K562 (cell line): ENCODE measurements around the gene SLC25A11. TPM values are rescaled to one million over a fixed set of nuclear protein-coding genes. Genes with fewer than 3 reads are reported as not detected.
A peak's percentile ranks its signal among the peaks of the same experiment; 100 is the strongest.

ENCODE experiments used
- DPF2 ChIP-seq: fragments of 450-650 bp; IDR thresholded peaks from 2 replicates; pipeline ENCODE4 v1.6.1; 2016
- ERF ChIP-seq: fragments of 450-650 bp; formaldehyde crosslinking; IDR thresholded peaks from 2 replicates; pipeline ENCODE4 v1.4.0; 2020; ENCODE audit warnings: mild to moderate bottlenecking, mixed read lengths
- ESRRA ChIP-seq: fragments of 450-650 bp; IDR thresholded peaks from 2 replicates; pipeline ENCODE4 v1.6.1; 2014; ENCODE audit warnings: low read depth, mild to moderate bottlenecking, moderate library complexity, borderline replicate concordance
- MEF2A ChIP-seq: IDR thresholded peaks from 2 replicates; pipeline ENCODE4 v1.6.1; 2011; ENCODE audit warnings: low read depth, mild to moderate bottlenecking, low read length, moderate library complexity; ENCODE audit not compliant: control insufficient read depth
- MITF ChIP-seq: IDR thresholded peaks from 2 replicates; pipeline ENCODE4 v1.6.1; 2014; ENCODE audit warnings: antibody characterized with exemption
- RBM25 ChIP-seq: fragments of 200-400 bp; formaldehyde crosslinking; IDR thresholded peaks from 2 replicates; pipeline ENCODE4 v1.6.1; 2018; ENCODE audit warnings: low read length, low read depth, moderate library complexity; ENCODE audit not compliant: severe bottlenecking
- SAFB2 ChIP-seq: fragments of 200-400 bp; formaldehyde crosslinking; IDR thresholded peaks from 2 replicates; pipeline ENCODE4 v1.6.1; 2018; ENCODE audit warnings: borderline replicate concordance, low read length, low read depth, moderate library complexity; ENCODE audit not compliant: severe bottlenecking
- SRSF7 ChIP-seq: fragments of 200-400 bp; formaldehyde crosslinking; optimal IDR thresholded peaks from 2 replicates; pipeline ENCODE3; 2017; ENCODE audit warnings: mild to moderate bottlenecking, low read depth, low read length
- TAL1 ChIP-seq: fragments of 450-650 bp; IDR thresholded peaks from 2 replicates; pipeline ENCODE4 v1.6.1; 2016; ENCODE audit warnings: mild to moderate bottlenecking
- TCF3 ChIP-seq: sonication (generic); formaldehyde crosslinking; IDR thresholded peaks from 2 replicates; pipeline ENCODE4 v1.4.0; 2020; ENCODE audit warnings: mild to moderate bottlenecking, missing genetic modification reagents
- TSC22D4 ChIP-seq: fragments of 450-650 bp; IDR thresholded peaks from 2 replicates; pipeline ENCODE4 v1.6.1; 2016; ENCODE audit warnings: missing genetic modification characterization, missing biosample characterization, control low read depth
- U2AF1 ChIP-seq: fragments of 200-400 bp; formaldehyde crosslinking; optimal IDR thresholded peaks from 2 replicates; pipeline ENCODE3; 2017; ENCODE audit warnings: mild to moderate bottlenecking, low read depth, low read length, moderate library complexity
- ZC3H4 ChIP-seq: sonication (generic); formaldehyde crosslinking; IDR thresholded peaks from 2 replicates; pipeline ENCODE4 v1.9.0; 2021; ENCODE audit warnings: missing genetic modification reagents, borderline replicate concordance
- ZNF584 ChIP-seq: fragments of 200-800 bp; sonication (Bioruptor generic); IDR thresholded peaks from 2 replicates; pipeline ENCODE4 v1.6.1; 2016; ENCODE audit warnings: low read depth, mild to moderate bottlenecking, missing genetic modification characterization, missing compliant biosample characterization
- polyA plus RNA-seq, 8 experiments: library from polyadenylated mRNA; depleted of rRNA in 4 of 8; stranded (reverse) in 5 of 8; unstranded in 3 of 8; fragments of >200 nt; fragmentation: Nextera tagmentation in 2 of 8; fragmentation: Illumina TruSeq in 1 of 8; extraction: Ambion mirVana in 2 of 8; extraction: Trizol in 1 of 8; gene quantifications; 2 replicates each; pipeline versions ENCODE4 v1.2.1 to v1.2.3, GENCODE V29; 2011 to 2014; ENCODE audit warnings: inconsistent platforms in 1 of 8, missing spikeins in 1 of 8
- total RNA-seq, 7 experiments: library from RNA; depleted of rRNA in 6 of 7; stranded (reverse); fragments of >200 nt in 6 of 7; fragmentation: Illumina TruSeq in 2 of 7; extraction: Trizol in 2 of 7; gene quantifications; 2 replicates each; pipeline versions ENCODE4 v1.2.1 to v1.2.3, GENCODE V29; 2011 to 2021; ENCODE audit warnings: low replicate concordance in 1 of 7
- TF ChIP-seq, protein P1 (sequence below): fragments of 250-450 bp; sonication (Bioruptor Pico); IDR thresholded peaks from 2 replicates; pipeline ENCODE4 v1.4.0; 2020
- TF ChIP-seq, protein P2 (sequence below): fragments of 250-450 bp; sonication (Bioruptor Pico); IDR thresholded peaks from 2 replicates; pipeline ENCODE4 v1.4.0; 2020; ENCODE audit warnings: mild to moderate bottlenecking
- TF ChIP-seq, protein P3 (sequence below), 2 experiments: fragments of 450-650 bp in 1 of 2; sonication (generic) in 1 of 2; formaldehyde crosslinking; conservative IDR thresholded peaks; 2 replicates each; pipeline versions ENCODE4 v1.4.0 to v1.8.1; 2020 to 2022; ENCODE audit warnings: mild to moderate bottlenecking in 1 of 2, missing genetic modification reagents in 1 of 2
- TF ChIP-seq, protein P4 (sequence below): fragments of 450-650 bp; IDR thresholded peaks from one replicate; pipeline ENCODE4 v1.6.1; 2018; ENCODE audit warnings: mild to moderate bottlenecking, moderate library complexity; ENCODE audit not compliant: partially characterized antibody

The SLC25A11 gene
- total and polyA plus RNA-seq, 9 of the 15 experiments (the other 6 are each of a cell fraction or from before 2014, with no cell fraction given) = 3.1 to 56.7 (median 32.9) TPM

GRCh38 chr17:4941319-4941610, 1.4 kb upstream of the SLC25A11 start (continued):
- peak; percentile 19 for TF ChIP-seq RBM25
- TF ChIP-seq, protein P1, sequence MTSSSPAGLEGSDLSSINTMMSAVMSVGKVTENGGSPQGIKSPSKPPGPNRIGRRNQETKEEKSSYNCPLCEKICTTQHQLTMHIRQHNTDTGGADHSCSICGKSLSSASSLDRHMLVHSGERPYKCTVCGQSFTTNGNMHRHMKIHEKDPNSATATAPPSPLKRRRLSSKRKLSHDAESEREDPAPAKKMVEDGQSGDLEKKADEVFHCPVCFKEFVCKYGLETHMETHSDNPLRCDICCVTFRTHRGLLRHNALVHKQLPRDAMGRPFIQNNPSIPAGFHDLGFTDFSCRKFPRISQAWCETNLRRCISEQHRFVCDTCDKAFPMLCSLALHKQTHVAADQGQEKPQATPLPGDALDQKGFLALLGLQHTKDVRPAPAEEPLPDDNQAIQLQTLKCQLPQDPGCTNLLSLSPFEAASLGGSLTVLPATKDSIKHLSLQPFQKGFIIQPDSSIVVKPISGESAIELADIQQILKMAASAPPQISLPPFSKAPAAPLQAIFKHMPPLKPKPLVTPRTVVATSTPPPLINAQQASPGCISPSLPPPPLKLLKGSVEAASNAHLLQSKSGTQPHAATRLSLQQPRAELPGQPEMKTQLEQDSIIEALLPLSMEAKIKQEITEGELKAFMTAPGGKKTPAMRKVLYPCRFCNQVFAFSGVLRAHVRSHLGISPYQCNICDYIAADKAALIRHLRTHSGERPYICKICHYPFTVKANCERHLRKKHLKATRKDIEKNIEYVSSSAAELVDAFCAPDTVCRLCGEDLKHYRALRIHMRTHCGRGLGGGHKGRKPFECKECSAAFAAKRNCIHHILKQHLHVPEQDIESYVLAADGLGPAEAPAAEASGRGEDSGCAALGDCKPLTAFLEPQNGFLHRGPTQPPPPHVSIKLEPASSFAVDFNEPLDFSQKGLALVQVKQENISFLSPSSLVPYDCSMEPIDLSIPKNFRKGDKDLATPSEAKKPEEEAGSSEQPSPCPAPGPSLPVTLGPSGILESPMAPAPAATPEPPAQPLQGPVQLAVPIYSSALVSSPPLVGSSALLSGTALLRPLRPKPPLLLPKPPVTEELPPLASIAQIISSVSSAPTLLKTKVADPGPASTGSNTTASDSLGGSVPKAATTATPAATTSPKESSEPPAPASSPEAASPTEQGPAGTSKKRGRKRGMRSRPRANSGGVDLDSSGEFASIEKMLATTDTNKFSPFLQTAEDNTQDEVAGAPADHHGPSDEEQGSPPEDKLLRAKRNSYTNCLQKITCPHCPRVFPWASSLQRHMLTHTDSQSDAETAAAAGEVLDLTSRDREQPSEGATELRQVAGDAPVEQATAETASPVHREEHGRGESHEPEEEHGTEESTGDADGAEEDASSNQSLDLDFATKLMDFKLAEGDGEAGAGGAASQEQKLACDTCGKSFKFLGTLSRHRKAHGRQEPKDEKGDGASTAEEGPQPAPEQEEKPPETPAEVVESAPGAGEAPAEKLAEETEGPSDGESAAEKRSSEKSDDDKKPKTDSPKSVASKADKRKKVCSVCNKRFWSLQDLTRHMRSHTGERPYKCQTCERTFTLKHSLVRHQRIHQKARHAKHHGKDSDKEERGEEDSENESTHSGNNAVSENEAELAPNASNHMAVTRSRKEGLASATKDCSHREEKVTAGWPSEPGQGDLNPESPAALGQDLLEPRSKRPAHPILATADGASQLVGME (CRISPR knock-in tag) = no peak
- TF ChIP-seq ERF (CRISPR knock-in tag) = no peak
- TF ChIP-seq, protein P2, sequence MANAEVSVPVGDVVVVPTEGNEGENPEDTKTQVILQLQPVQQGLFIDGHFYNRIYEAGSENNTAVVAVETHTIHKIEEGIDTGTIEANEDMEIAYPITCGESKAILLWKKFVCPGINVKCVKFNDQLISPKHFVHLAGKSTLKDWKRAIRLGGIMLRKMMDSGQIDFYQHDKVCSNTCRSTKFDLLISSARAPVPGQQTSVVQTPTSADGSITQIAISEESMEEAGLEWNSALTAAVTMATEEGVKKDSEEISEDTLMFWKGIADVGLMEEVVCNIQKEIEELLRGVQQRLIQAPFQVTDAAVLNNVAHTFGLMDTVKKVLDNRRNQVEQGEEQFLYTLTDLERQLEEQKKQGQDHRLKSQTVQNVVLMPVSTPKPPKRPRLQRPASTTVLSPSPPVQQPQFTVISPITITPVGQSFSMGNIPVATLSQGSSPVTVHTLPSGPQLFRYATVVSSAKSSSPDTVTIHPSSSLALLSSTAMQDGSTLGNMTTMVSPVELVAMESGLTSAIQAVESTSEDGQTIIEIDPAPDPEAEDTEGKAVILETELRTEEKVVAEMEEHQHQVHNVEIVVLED (CRISPR knock-in tag) = no peak
- no peak for TF ChIP-seq MEF2A
- no peak for TF ChIP-seq TSC22D4 (tag)
- TF ChIP-seq, protein P3, sequence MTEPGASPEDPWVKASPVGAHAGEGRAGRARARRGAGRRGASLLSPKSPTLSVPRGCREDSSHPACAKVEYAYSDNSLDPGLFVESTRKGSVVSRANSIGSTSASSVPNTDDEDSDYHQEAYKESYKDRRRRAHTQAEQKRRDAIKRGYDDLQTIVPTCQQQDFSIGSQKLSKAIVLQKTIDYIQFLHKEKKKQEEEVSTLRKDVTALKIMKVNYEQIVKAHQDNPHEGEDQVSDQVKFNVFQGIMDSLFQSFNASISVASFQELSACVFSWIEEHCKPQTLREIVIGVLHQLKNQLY (CRISPR knock-in tag; conservative IDR thresholded peaks at IDR 0.05) = no peak
- TF ChIP-seq DPF2 = peak; percentile 44
- TF ChIP-seq ZNF584 (CRISPR knock-in tag) = no peak
- no peak for TF ChIP-seq SRSF7
- TF ChIP-seq TAL1 = peak; percentile 28; the same call in 1 of the 2 replicates
- no peak for TF ChIP-seq MITF
- peak; percentile 23; the same call in 1 of the 2 replicates for TF ChIP-seq ESRRA
- no peak for TF ChIP-seq SAFB2
- no peak for TF ChIP-seq U2AF1
- TF ChIP-seq, protein P4, sequence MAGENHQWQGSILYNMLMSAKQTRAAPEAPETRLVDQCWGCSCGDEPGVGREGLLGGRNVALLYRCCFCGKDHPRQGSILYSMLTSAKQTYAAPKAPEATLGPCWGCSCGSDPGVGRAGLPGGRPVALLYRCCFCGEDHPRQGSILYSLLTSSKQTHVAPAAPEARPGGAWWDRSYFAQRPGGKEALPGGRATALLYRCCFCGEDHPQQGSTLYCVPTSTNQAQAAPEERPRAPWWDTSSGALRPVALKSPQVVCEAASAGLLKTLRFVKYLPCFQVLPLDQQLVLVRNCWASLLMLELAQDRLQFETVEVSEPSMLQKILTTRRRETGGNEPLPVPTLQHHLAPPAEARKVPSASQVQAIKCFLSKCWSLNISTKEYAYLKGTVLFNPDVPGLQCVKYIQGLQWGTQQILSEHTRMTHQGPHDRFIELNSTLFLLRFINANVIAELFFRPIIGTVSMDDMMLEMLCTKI = no peak
- no peak for TF ChIP-seq ZC3H4
- peak; percentile 29; the same call in 1 of the 2 replicates for TF ChIP-seq TCF3 (CRISPR knock-in tag)
